Medulla oblongata (tissue), 1 donor: Measurements from ENCODE around the gene LMX1A.

Source experiments
- DNase-seq: peaks from one replicate; pipeline ENCODE4 v3.0.0-alpha.2; 2015; ENCODE audit errors: extremely low spot score

LMX1A gene

GRCh38 chr1:165265196-165265838 is 91.2 kb downstream of the LMX1A start:
- DNase-seq, result no peak

DNA sequence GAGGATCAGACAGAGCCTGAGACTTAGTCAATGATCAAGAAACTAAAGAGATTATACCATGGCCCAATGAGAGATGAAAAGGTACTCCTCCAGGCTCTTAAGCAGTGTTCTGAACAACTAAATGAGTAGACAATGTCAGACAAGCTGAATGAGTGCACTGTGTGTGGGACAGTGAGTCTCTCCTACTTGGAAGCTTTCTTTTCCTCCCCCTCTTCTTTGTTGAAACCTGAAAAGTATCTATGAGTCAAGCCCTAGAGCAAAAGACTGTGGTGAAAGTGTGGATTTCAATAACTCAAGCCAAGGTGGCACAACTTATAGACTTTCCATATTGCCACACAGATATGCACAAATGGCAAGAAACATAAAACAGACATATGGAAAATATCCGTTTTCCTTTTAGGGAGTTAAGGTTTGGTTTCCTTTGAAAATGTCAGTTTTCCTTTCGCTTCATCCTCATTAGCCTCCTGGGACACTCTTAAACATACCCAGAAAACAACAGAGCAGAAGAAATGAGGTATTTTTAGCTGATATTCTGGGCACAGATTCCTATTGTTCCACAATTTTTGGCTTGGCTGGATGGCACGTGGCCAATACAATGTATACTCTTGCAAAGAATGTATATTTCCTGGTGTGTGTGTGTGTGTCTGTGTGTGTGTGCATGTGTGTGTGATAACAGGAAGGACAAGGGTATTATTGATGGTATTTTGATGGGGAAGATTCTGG is 96.6 kb downstream of the LMX1A start:
- no peak for DNase-seq

GRCh38 chr1:165259236-165259635 is 97.3 kb downstream of the LMX1A start:
- DNase-seq, result no peak

- DNase-seq, result peak; percentile 82
Measured at GRCh38 chr1:165257969-165258459, 98.5 kb downstream of the LMX1A start.

DNA sequence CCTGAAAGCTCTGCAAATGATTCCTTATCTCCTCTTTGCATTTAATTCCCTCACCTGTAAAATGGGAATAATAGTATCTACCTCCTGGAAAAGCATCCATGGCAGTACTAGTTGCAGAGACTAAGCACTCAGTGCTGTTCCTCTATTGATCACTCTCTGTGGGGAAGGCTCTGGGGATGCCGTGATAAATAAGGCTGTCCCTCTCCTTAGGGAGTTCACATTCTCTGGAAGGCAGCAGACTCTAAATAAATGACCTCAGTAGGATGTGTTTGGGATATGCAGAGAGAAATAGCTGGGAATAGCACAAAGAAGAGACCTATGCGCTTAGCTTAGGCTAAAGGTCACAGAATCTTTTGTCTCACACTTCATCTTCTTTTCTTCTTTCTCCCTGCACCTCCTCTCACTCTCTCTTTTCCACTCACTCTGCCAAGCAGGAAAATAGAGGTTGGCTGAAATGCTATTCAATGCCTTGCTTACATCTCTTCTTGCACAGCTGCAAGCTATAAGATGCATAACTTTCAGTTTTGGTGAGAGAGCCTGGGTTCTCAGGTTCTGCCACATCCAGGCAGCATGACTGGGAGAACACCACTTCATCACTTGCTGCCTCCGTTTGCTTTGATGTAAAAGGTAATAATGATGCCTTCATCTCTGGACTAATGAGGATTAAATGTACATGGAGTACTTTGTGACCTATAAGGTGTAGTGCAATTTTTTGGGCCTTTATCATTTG is 101.5 kb downstream of the LMX1A start:
- DNase-seq, result no peak

- peak; percentile 18 for DNase-seq
Measured at GRCh38 chr1:165254376-165254775, 102.1 kb downstream of the LMX1A start.

DNA sequence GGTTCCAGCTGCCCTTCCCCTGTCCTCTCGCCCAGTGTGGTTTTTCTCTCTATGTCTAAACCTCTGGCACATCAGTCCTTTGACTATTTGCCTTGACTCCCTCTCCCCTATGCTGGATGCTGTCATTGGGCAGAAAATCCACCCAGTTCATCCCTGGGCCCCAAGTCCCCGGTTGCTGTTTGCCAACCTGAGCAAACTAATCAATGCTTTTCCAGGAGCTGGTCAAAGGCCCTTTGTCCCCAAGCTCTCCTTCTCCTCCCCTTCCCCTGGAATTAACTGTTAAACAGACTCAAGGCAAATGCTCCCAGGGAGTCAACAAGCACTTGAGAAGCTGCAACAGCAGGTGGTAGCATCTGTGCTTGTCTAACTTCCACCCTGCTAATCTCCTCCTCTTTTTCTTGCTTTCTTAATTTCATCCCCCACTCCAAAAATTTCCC is 102.7 kb downstream of the LMX1A start:
- no peak for DNase-seq

DNA sequence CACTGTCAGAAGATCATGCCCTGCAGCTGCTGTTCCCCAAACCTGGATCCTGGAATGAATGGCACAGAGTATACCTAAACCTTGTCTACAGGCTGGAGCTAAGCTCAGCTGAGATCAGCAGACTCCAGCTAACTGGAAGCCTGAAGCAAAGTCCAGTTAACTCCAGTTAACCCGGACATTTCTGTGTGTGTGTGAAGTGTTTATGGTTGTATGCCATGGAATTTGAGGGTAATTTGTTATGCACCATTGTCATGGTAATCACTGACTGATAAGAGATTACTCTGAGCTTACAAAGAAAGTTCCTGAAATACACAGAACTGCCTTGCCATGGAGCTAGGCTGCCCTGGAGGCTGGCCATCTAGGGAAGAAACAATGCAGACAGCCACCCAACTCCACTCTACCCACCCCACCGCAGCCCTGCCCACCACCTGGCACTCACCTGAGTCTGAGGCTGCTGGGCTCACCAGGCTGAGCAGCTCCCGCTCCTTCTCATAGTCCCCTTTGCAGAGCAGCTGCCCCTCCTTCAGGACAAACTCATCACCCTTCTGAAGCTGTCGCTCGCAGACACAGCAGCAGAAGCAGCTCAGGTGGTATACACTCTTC is 107.4 kb downstream of the LMX1A start:
- no peak for DNase-seq

- no peak for DNase-seq
Measured at GRCh38 chr1:165241952-165242351, 114.6 kb downstream of the LMX1A start.

DNA sequence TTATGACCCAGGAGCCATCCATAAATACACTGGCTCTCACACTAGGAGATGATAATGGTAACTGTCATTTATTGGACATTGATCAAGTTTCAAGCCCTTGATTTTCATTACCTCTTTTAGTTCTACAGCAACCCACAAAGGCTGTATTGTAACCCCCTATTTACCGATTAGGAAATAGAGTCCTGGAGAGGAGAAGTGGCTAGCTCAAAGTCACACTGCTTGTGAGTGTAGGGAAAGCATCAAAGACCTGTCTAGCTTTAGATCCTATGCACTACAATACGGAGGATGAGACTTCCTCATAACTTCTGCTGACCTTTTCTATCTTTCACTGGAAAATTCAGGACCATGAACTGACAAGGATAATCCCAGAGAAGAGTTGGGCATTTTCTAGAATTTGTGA is 115.2 kb downstream of the LMX1A start:
- DNase-seq, result no peak

GRCh38 chr1:165240492-165240891 is 116.0 kb downstream of the LMX1A start:
- DNase-seq, result no peak

GRCh38 chr1:165239873-165240272 is 116.6 kb downstream of the LMX1A start:
- no peak for DNase-seq

- peak; percentile 12 for DNase-seq
Measured at GRCh38 chr1:165235777-165236291, 120.7 kb downstream of the LMX1A start.

DNA sequence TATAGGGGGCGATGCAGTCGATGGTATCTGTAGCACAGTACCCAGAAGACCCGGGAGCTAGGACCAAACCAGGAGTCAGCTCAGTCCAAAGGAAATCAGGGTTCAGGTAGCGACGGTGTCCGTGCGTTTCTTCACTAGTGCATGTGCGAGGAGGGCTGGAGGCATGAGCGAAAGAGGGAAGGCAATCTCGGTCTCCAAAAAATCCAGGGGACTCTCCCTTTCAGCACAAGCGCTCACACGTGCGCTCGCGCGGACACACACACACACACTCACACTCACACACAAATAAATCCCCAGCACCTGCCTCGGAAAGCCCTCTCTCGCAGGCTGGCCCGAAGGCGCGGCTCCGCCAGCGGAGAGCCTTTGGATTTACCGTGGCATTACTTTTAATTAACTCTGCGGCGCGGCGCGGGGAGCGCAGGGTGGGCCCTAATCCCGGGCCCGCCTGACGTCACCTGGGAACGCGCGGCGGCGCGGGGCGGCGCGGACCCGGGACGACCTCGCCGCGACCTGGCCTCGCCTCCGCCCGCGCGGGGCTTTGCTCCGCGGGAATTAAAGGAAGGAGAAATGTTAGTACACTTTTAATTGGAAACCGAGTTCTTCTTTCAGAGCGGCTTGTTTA is 121.2 kb downstream of the LMX1A start:
- DNase-seq, result no peak

- no peak for DNase-seq
Measured at GRCh38 chr1:165234149-165234548, 122.4 kb downstream of the LMX1A start.

DNA sequence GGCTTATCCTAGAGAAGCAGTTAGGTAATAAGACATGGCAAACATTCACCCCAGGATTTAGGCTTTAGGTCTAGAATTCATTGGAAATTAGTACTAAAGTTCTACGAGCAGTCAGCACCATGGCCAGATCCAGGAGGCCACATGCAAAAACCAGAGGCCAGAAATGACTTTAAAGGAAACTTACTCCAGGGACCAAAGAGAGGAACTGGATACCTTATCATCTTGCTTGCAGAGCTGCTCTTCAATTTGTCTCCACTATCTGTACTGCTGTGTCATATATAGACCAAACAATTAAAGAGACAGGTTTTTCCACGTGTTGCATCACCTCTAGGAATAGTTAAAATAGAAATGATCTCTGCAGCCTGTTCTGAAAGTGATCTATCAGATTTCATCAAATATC is 127.8 kb downstream of the LMX1A start:
- DNase-seq, result no peak

DNA sequence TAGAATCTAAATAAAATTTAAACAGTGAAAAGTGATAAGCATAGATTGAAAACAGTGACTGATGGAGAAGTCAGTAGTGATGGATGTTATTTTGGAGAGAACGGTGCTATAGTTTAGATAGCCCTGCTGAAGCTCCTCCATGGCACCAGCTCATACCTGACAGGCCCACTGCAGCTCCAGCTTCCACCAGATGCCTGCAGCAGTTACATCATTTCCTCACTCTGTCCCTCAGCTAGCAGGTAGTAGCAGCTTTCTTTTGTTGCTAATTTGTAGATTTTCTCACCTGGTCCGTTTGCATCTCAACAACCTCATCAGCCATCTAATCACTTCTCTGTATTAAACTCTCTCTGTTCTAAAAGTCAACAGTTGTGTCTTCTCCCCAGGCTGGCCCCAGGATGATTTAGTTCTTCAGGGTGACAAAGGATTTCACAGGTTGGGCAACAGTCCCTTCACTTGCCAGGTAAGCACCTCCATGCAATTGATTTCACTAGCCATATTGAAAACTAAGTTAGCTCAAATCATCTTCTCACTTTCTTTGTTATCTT is 128.3 kb downstream of the LMX1A start:
- DNase-seq, result no peak

GRCh38 chr1:165226326-165226725 is 130.2 kb downstream of the LMX1A start:
- no peak for DNase-seq

DNA sequence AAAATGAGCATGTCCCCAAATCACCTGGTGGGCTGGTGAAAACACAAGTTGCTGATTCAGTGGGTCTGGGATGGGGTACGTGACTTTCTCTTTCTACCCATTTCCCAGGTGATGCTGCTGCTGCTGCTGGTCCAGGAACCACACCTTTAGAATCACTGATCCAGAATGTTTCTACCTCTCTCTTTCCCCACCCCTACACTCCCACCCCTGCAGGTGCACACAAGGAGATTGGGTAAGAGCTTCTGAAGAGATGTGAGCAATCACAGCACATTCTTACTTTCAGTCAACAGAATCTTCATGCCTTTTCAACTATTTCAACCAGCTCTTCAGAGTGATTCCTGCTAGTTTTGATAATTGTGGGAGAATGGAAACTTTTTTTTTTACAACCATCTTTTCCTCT is 130.9 kb downstream of the LMX1A start:
- no peak for DNase-seq

DNA sequence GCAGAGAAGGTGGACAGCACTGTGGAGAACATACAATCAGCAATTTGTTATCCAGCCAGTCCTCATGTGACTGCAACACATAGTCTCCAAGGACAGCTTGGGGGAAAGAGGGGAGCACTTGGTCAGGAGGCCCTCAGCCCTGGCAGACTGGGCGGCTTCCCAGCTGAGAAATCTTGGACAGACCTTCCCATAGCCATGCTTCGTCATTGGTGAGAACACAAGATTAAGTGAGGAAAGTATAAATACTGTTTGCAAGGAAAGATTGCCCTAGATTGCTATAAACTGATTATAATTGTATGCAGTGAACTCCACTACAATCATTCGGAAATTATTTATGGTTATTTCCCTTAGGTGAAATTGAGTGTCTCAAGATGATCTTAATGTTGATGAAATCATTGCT is 131.5 kb downstream of the LMX1A start:
- DNase-seq, result no peak

- DNase-seq, result no peak
Measured at GRCh38 chr1:165224504-165224903, 132.0 kb downstream of the LMX1A start.
